H1 (cell line): Measurements from ENCODE around the gene CATSPERD.

Experiments used
- CTCF ChIP-seq, 3 experiments: IDR thresholded peaks; 1 replicate in 2 of 3; 2 replicates in 1 of 3; pipeline versions ENCODE4 v1.5.1 to v1.6.1; 2011; ENCODE audit warnings: low read length in 3 of 3, mild to moderate bottlenecking in 3 of 3, inconsistent platforms in 2 of 3, low read depth in 1 of 3, moderate library complexity in 1 of 3; ENCODE audit not compliant: insufficient read depth in 1 of 3; ENCODE audit errors: control extremely low read depth in 1 of 3
- EGR1 ChIP-seq: IDR thresholded peaks from 2 replicates; pipeline ENCODE4 v1.6.1; 2011; ENCODE audit warnings: low read depth, low read length, borderline replicate concordance
- JUN ChIP-seq: IDR thresholded peaks from 2 replicates; pipeline ENCODE4 v1.6.1; 2011; ENCODE audit warnings: low read depth, mild to moderate bottlenecking, improper control_type of control experiment, low read length
- POLR2A ChIP-seq, 2 experiments: IDR thresholded peaks; 1 replicate in 1 of 2; 2 replicates in 1 of 2; pipeline ENCODE4 v1.6.1; 2011; ENCODE audit warnings: low read depth in 2 of 2, low read length in 2 of 2, mild to moderate bottlenecking in 2 of 2; ENCODE audit errors: control extremely low read depth in 1 of 2
- RBBP5 ChIP-seq: IDR thresholded peaks from 2 replicates; pipeline ENCODE4 v1.7.1; 2012; ENCODE audit warnings: low read depth, mild to moderate bottlenecking, inconsistent platforms, low read length, moderate library complexity, borderline replicate concordance
- RFX5 ChIP-seq: IDR thresholded peaks from 2 replicates; pipeline ENCODE4 v1.6.1; 2011; ENCODE audit warnings: low read depth, low read length, improper control_type of control experiment, borderline replicate concordance
- SIN3A ChIP-seq, 2 experiments: IDR thresholded peaks in 1 of 2; conservative IDR thresholded peaks in 1 of 2; 2 replicates each; pipeline ENCODE4 v1.6.1; 2011 to 2012; ENCODE audit warnings: low read length in 2 of 2, improper control_type of control experiment in 1 of 2, low read depth in 1 of 2, mild to moderate bottlenecking in 1 of 2
- SIRT6 ChIP-seq: IDR thresholded peaks from one replicate; pipeline ENCODE4 v1.7.1; 2012; ENCODE audit warnings: low read length, inconsistent platforms
- SIX5 ChIP-seq: IDR thresholded peaks from 2 replicates; pipeline ENCODE4 v1.6.1; 2011; ENCODE audit warnings: mild to moderate bottlenecking, low read depth, low read length
- TCF12 ChIP-seq: IDR thresholded peaks from 2 replicates; pipeline ENCODE4 v1.6.1; 2011; ENCODE audit warnings: low read depth, mild to moderate bottlenecking, low read length
- USF2 ChIP-seq: IDR thresholded peaks from 2 replicates; pipeline ENCODE4 v1.6.1; 2011; ENCODE audit warnings: low read length, improper control_type of control experiment

- no peak for TF ChIP-seq POLR2A (IDR thresholded peaks at IDR 0.05; ENCODE audit: control extremely low read depth in 1 of 2, low read depth in 2 of 2, low read length in 2 of 2)
- TF ChIP-seq SIRT6, result no peak
- TF ChIP-seq CTCF (IDR thresholded peaks at IDR 0.05; ENCODE audit: control extremely low read depth in 1 of 3, insufficient read depth in 1 of 3, low read depth in 1 of 3, low read length in 3 of 3), result no peak
- TF ChIP-seq SIX5, result no peak
- no peak for TF ChIP-seq JUN
- TF ChIP-seq SIN3A (conservative IDR thresholded peaks at IDR 0.05 in 1 of 2, IDR thresholded peaks at IDR 0.05 in 1 of 2; ENCODE audit: low read depth in 1 of 2, low read length in 2 of 2), result no peak
- no peak for TF ChIP-seq RFX5
- TF ChIP-seq USF2, result no peak
- TF ChIP-seq EGR1, result no peak
- TF ChIP-seq TCF12, result no peak
- no peak for TF ChIP-seq RBBP5
Observed at GRCh38 chr19:5742051-5742450, 21.6 kb downstream of the CATSPERD start.
